ENCODE data around the gene ISOC1.

DNA sequence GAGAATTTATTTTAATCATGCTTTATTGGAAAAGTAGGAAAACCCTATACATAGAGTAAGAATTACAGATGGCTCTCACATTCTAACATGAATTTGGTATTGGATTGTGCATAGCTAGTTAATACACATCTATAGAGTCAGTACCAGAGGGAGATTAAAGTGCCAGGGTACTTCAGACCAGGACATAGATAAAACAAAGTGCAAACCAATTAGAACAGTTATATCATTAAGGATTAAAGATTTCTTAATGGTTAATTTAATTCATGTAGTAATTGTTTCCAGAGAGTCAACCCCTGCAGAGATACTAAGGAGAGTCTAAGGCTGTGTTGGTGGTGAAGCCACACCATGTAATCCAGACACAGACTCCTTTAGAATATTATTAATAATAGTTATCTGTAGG is 8.8 kb downstream of the ISOC1 start:
- TF ChIP-seq, protein P1, sequence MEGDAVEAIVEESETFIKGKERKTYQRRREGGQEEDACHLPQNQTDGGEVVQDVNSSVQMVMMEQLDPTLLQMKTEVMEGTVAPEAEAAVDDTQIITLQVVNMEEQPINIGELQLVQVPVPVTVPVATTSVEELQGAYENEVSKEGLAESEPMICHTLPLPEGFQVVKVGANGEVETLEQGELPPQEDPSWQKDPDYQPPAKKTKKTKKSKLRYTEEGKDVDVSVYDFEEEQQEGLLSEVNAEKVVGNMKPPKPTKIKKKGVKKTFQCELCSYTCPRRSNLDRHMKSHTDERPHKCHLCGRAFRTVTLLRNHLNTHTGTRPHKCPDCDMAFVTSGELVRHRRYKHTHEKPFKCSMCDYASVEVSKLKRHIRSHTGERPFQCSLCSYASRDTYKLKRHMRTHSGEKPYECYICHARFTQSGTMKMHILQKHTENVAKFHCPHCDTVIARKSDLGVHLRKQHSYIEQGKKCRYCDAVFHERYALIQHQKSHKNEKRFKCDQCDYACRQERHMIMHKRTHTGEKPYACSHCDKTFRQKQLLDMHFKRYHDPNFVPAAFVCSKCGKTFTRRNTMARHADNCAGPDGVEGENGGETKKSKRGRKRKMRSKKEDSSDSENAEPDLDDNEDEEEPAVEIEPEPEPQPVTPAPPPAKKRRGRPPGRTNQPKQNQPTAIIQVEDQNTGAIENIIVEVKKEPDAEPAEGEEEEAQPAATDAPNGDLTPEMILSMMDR (IDR thresholded peaks at IDR 0.05), result no peak
- no peak for TF ChIP-seq TCF7L2 (IDR thresholded peaks at IDR 0.05; ENCODE audit: low read depth, low read length)
- TF ChIP-seq POLR2AphosphoS5 (IDR thresholded peaks at IDR 0.05; ENCODE audit: low read depth, low read length), result no peak
- TF ChIP-seq, protein P2, sequence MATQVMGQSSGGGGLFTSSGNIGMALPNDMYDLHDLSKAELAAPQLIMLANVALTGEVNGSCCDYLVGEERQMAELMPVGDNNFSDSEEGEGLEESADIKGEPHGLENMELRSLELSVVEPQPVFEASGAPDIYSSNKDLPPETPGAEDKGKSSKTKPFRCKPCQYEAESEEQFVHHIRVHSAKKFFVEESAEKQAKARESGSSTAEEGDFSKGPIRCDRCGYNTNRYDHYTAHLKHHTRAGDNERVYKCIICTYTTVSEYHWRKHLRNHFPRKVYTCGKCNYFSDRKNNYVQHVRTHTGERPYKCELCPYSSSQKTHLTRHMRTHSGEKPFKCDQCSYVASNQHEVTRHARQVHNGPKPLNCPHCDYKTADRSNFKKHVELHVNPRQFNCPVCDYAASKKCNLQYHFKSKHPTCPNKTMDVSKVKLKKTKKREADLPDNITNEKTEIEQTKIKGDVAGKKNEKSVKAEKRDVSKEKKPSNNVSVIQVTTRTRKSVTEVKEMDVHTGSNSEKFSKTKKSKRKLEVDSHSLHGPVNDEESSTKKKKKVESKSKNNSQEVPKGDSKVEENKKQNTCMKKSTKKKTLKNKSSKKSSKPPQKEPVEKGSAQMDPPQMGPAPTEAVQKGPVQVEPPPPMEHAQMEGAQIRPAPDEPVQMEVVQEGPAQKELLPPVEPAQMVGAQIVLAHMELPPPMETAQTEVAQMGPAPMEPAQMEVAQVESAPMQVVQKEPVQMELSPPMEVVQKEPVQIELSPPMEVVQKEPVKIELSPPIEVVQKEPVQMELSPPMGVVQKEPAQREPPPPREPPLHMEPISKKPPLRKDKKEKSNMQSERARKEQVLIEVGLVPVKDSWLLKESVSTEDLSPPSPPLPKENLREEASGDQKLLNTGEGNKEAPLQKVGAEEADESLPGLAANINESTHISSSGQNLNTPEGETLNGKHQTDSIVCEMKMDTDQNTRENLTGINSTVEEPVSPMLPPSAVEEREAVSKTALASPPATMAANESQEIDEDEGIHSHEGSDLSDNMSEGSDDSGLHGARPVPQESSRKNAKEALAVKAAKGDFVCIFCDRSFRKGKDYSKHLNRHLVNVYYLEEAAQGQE (IDR thresholded peaks at IDR 0.05; ENCODE audit: insufficient read depth in 1 of 2, low read depth in 2 of 2, low read length in 1 of 2), result no peak
- no peak for TF ChIP-seq SIN3A (IDR thresholded peaks at IDR 0.05; ENCODE audit: borderline replicate concordance, insufficient read depth, low read depth, low read length)
